ENCODE measurements around the gene MAP1S. TPM values are rescaled to one million over a fixed set of nuclear protein-coding genes. Genes with fewer than 3 reads are reported as not detected.

The MAP1S gene
- total RNA-seq: 72.2 and 141 TPM in 2 replicates

DNA sequence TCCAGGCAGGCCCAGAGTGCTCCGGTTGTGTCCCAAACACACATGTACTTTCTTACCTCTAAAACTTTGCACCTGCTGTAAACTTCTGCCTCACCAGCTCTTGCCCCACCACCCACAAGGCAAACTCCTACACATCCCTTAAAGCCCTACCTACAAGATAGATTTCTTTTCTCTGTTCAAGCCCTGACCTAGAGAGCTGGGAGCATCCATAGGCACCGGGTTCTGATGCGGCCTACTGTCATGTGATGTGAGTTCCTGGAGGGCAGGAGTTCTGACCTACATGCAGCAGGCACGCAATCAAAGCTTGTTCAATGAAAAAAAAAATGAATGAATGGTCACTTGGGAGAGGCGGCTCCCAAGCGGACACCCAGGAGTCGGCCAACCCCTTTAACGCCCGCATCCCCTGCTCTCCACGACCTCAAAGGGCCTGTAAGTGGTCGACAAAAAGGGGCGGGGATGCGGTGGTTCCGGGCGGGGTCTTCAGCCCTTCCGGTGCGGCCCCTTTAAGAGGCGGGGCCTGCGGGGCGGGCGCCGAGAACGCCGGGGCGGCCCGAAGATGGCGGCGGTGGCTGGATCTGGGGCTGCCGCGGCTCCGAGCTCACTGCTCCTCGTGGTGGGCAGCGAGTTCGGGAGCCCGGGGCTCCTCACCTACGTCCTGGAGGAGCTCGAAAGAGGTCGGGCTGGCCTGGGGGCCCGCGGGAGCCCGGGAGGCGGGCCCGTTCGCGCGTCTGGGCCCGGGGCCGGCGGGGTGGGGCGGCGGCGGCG is at the start of gene MAP1S:
Gene MAP1S, plus strand, starts transcription at position 534 of the 765 bp plus-strand sequence. Its CDS starts 23 bp downstream, at position 557.
- DNase-seq (ENCODE audit: extremely low read depth, low read depth, low spot score): no peak

- no peak for DNase-seq (ENCODE audit: extremely low read depth, low read depth, low spot score)
Measured at GRCh38 chr19:17671906-17672305, 47.4 kb upstream of the MAP1S start.

GRCh38 chr19:17673937-17674799 is 45.1 kb upstream of the MAP1S start:
- no peak for DNase-seq (ENCODE audit: extremely low read depth, low read depth, low spot score)

DNA sequence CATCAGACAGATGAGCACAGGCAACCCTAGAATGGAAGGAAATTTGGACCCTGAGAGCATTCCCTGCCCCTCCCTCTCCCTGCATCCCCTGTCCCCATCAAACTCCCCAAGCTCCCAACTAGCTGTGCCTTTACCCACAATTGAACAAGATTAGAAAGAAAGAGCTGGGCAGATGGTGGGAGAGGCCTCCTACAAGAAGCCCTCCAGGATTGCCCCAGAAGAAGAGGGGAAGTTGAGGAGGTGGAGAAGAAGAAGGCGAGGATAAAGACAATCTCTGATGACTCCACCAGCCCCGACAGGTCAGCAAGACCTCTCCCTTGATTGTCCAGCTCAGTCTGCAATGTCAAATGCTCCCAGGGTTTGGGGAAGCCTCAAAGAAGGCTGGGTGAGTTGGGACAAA is 43.0 kb upstream of the MAP1S start:
- no peak for DNase-seq (ENCODE audit: extremely low read depth, low read depth, low spot score)

GRCh38 chr19:17677002-17677401 is 42.3 kb upstream of the MAP1S start:
- DNase-seq (ENCODE audit: extremely low read depth, low read depth, low spot score): no peak

GRCh38 chr19:17678836-17679235 is 40.4 kb upstream of the MAP1S start:
- no peak for DNase-seq (ENCODE audit: extremely low read depth, low read depth, low spot score)

- DNase-seq (ENCODE audit: extremely low read depth, low read depth, low spot score): no peak
Measured at GRCh38 chr19:17679526-17680229, 39.6 kb upstream of the MAP1S start.

GRCh38 chr19:17680230-17680722 is 39.0 kb upstream of the MAP1S start:
- no peak for DNase-seq (ENCODE audit: extremely low read depth, low read depth, low spot score)

DNA sequence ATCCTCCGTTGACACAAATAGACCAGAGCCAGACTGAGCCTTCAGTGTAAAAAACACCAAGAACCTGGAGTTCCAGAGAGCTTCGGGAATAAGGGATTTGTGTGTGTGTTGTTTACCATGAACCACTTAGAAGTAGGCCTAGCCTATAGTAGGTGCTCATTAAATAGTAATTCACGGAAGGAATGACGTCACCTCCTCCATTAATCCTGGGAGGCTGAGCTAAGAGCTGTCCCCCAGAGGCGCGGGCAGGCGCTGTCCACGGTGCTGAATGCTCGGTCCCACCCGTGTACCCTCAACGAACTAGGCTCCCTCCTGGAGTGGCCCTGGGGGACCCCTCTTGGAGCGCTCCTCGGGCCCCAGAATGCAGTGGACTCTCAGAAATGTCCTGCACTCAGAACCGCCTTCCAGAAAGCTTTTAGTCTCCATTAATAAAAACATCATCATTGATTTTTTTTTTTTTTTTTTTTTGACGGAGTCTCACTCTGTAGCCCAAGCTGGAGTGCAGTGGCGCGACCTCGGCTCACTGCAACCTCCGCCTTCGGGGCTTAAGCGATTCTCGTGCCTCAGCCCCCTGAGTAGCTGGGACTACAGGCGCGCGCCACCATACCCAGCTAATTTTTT is 37.7 kb upstream of the MAP1S start:
- DNase-seq (ENCODE audit: extremely low read depth, low read depth, low spot score): no peak

DNA sequence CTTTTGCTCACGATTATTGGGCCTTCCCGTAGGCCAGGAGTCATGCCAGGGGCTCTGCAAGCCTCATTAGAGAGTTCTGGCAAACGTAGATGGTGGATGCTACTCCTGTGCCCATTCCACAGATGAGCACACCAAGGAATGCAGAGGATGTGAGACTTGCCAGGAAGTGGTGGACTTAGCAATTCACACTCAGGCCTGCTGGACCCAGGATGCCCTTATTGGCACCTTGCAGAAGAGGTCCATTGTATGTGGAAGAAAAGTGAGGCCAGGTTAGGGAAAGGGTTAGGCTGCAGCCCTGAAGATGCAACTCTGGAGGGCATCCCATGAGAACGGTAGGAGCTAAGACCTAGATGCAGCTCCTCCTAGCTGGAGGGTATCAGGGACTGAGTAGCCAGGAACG is 37.0 kb upstream of the MAP1S start:
- no peak for DNase-seq (ENCODE audit: extremely low read depth, low read depth, low spot score)

DNA sequence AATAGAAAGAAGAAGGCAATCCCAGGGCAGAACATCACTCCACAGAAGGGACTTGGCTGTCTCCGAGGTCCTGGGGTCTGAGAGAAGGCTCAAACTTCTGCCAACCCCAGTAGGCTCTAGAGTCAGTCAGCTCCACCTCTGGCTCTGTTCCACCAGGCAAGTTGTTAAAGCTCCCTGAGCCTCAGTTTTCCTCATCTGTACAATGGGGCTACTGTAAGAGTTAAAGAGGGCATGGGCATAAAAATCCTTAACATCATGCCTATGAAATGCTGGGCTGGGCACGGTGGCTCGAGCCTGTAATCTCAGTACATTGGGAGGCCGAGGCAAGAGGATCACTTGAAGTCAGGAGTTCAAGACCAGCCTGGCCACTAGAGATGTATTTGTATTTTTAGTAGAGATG is 36.2 kb upstream of the MAP1S start:
- no peak for DNase-seq (ENCODE audit: extremely low read depth, low read depth, low spot score)

GRCh38 chr19:17684256-17684655 is 35.0 kb upstream of the MAP1S start:
- no peak for DNase-seq (ENCODE audit: extremely low read depth, low read depth, low spot score)

GRCh38 chr19:17685451-17686022 is 33.7 kb upstream of the MAP1S start:
- no peak for DNase-seq (ENCODE audit: extremely low read depth, low read depth, low spot score)

- DNase-seq (ENCODE audit: extremely low read depth, low read depth, low spot score): no peak
Measured at GRCh38 chr19:17686023-17686521, 33.2 kb upstream of the MAP1S start.

- DNase-seq (ENCODE audit: extremely low read depth, low read depth, low spot score): no peak
Measured at GRCh38 chr19:17686592-17687024, 32.7 kb upstream of the MAP1S start.

DNA sequence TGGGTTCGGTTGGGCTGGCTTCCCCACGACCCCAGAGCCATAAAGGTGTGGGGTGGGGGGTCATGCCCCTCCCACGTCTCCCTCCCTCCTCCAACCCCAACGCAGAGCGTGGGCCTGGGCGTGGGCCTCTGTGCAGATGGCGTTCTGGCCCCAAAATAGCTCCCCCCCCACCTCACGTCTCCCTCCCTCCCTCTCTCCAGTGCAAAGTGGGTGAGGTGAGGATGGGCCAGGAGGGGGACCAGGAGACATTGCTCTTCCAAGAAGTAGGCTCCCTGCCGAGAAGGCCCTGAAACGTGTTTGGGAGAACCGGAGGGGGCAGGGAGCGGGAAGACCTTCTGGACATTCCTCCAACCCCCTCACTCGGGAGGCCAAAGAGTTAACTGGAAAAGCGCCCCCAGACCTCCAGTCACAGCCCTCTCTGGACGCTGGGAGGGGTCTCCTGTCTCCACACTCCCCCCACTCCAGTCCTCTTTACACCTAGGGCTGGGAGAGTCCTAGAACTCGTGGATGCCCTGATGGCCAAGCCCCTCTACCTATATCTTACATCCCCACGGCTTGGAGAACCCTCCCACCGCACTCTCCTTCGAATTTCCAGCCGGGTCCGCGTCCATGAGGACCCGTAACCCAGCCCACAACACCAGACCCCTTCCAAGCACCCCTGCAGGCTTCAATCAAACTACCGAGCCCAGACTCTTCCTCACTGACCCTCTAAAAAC is 32.0 kb upstream of the MAP1S start:
- DNase-seq (ENCODE audit: extremely low read depth, low read depth, low spot score): no peak

- no peak for DNase-seq (ENCODE audit: extremely low read depth, low read depth, low spot score)
Measured at GRCh38 chr19:17687857-17688784, 31.2 kb upstream of the MAP1S start, which contains the start of gene UNC13A. UNC13A (minus strand) TSS chr19:17688354; CDS start chr19:17688199, 155 bp downstream.
